Omental fat pad (tissue), 4 donors: ENCODE measurements around the gene TRAF3IP3. TPM values are rescaled to one million over a fixed set of nuclear protein-coding genes. Genes with fewer than 3 reads are reported as not detected.

Source experiments
- ATAC-seq: fragments of 150-250 bp; one replicate; pipeline ENCODE4 v1.9.1; 2016; ENCODE audit warnings: mild to moderate bottlenecking, moderate library complexity; ENCODE audit not compliant: low FRiP score
- DNase-seq: peaks from one replicate; pipeline ENCODE4 v3.0.0-alpha.2; 2019; ENCODE audit warnings: low spot score
- CTCF ChIP-seq, 3 donors: fragments of 450-650 bp; IDR thresholded peaks; one replicate each; pipeline ENCODE4 v1.5.1; 2016 to 2017; ENCODE audit warnings: antibody characterized with exemption in 3 of 3, mild to moderate bottlenecking in 3 of 3, moderate library complexity in 2 of 3
- total RNA-seq, 4 donors: library from RNA; depleted of rRNA; stranded (reverse); fragments of >200 nt; gene quantifications; one replicate each; pipeline ENCODE4 v1.1.0, GENCODE V29; 2016

TRAF3IP3 gene
- total RNA-seq, 4 donors from 2014 or later = 2.5 to 9.0 (median 3.6) TPM

- DNase-seq = no peak
- no peak for TF ChIP-seq CTCF (IDR thresholded peaks at IDR 0.05)
- ATAC-seq = no peak
Observed at GRCh38 chr1:209723756-209724693, 31.8 kb upstream of the TRAF3IP3 start.

GRCh38 chr1:209727286-209727685 lies 28.6 kb upstream of the TRAF3IP3 start:
- DNase-seq (no peak), ATAC-seq (no peak)
- no peak for TF ChIP-seq CTCF (IDR thresholded peaks at IDR 0.05)

- no peak for DNase-seq
- TF ChIP-seq CTCF (IDR thresholded peaks at IDR 0.05) = no peak
- no peak for ATAC-seq
Observed at GRCh38 chr1:209727785-209728184, 28.1 kb upstream of the TRAF3IP3 start.

- no peak for ATAC-seq
- DNase-seq = no peak
- TF ChIP-seq CTCF (IDR thresholded peaks at IDR 0.05) = no peak
Observed at GRCh38 chr1:209728466-209728865, 27.4 kb upstream of the TRAF3IP3 start.

- TF ChIP-seq CTCF (IDR thresholded peaks at IDR 0.05) = no peak
- ATAC-seq = no peak
- DNase-seq = no peak
Observed at GRCh38 chr1:209729436-209729835, 26.4 kb upstream of the TRAF3IP3 start.

GRCh38 chr1:209732725-209733124 lies 23.1 kb upstream of the TRAF3IP3 start:
- TF ChIP-seq CTCF (IDR thresholded peaks at IDR 0.05) = no peak
- ATAC-seq (no peak), DNase-seq (no peak)
